HepG2 (cell line): Measurements from ENCODE around the gene SBNO2. TPM values are rescaled to one million over a fixed set of nuclear protein-coding genes. Genes with fewer than 3 reads are reported as not detected.

Source experiments
- ATAC-seq: fragments of 200-7000 bp; cut with Tn5 transposase; 3 replicates; pipeline ENCODE4 v1.9.1; 2020; ENCODE audit warnings: mild to moderate bottlenecking, moderate library complexity
- BruUV-seq: library from RNA; stranded (reverse); fragments of 400-500 nt; replicated peaks from 2 replicates; lab custom pipeline; 2021; lab: Mats Ljungman, UMichigan
- CTCF ChIA-PET: fragments of 300-600 bp; formaldehyde crosslinking; extraction: SDS; loops from one replicate; lab custom pipeline; 2021; ENCODE audit warnings: low total read pairs, inconsistent platforms, low intra/inter-chr PET ratio; lab: Yijun Ruan, JAX
- POLR2A ChIA-PET: fragments of 350-600 bp; sonication (Branson Sonifier 250); formaldehyde crosslinking; loops from one replicate; lab custom pipeline; 2020; ENCODE audit warnings: antibody characterized with exemption, inconsistent platforms; lab: Yijun Ruan, JAX
- DNase-seq: peaks from one replicate; pipeline ENCODE4 v3.0.0-alpha.2; 2015; ENCODE audit warnings: low spot score
- FAIRE-seq: peaks from 3 replicates; lab custom pipeline; 2011; peaks lifted over from hg19 to GRCh38; lab: Jason Lieb, UNC
- H2AFZ ChIP-seq: one replicate; pipeline ENCODE4 v1.6.1; 2011; ENCODE audit warnings: low read length, inconsistent platforms
- H3K27ac ChIP-seq: fragments of 300-600 bp; 3 replicates; pipeline ENCODE4 v1.8.0; 2011; ENCODE audit warnings: mixed run types, mild to moderate bottlenecking, mixed read lengths, low read length, inconsistent platforms; ENCODE audit not compliant: insufficient read depth; ENCODE audit errors: extremely low read length
- H3K27me3 ChIP-seq, 2 experiments: fragments of 200-600 bp in 1 of 2; 2 replicates in 1 of 2; 3 replicates in 1 of 2; pipeline versions ENCODE4 v1.6.0 to v1.8.0; 2011; ENCODE audit warnings: low read length in 2 of 2, mild to moderate bottlenecking in 2 of 2, moderate library complexity in 2 of 2, inconsistent platforms in 1 of 2; ENCODE audit not compliant: insufficient read depth in 2 of 2, control insufficient read depth in 1 of 2
- H3K36me3 ChIP-seq, 2 experiments: fragments of 200-600 bp in 1 of 2; replicated peaks in 1 of 2; 2 replicates in 1 of 2; 3 replicates in 1 of 2; pipeline versions ENCODE4 v1.5.1 to v1.8.0; 2011; ENCODE audit warnings: low read length in 2 of 2, inconsistent platforms in 1 of 2; ENCODE audit not compliant: insufficient read depth in 2 of 2, control insufficient read depth in 1 of 2
- H3K4me1 ChIP-seq: 2 replicates; pipeline ENCODE4 v1.5.1; 2012; ENCODE audit warnings: low read length, inconsistent platforms; ENCODE audit not compliant: insufficient read depth
- H3K4me2 ChIP-seq: 2 replicates; pipeline ENCODE4 v1.6.0; 2011; ENCODE audit warnings: low read depth, low read length, inconsistent platforms
- H3K4me3 ChIP-seq, 3 experiments: fragments of 200-600 bp in 1 of 3; sonication (generic), shearing (Covaris generic) in 1 of 3; replicated peaks in 1 of 3; 2 replicates each; pipeline ENCODE4 v1.5.1; 2011 to 2016; ENCODE audit warnings: low read length in 3 of 3, inconsistent platforms in 2 of 3, low read depth in 2 of 3, mild to moderate bottlenecking in 2 of 3, control low read depth in 1 of 3, mixed read lengths in 1 of 3; ENCODE audit not compliant: insufficient read depth in 1 of 3
- H3K79me2 ChIP-seq: one replicate; pipeline ENCODE4 v1.6.1; 2011; ENCODE audit warnings: low read length, inconsistent platforms; ENCODE audit not compliant: insufficient read depth
- H3K9ac ChIP-seq: 2 replicates; pipeline ENCODE4 v1.6.0; 2011; ENCODE audit warnings: mild to moderate bottlenecking, low read depth, low read length, inconsistent platforms; ENCODE audit not compliant: insufficient read depth
- H3K9me3 ChIP-seq: 2 replicates; pipeline ENCODE4 v1.5.1; 2012; ENCODE audit warnings: mild to moderate bottlenecking, low read length
- H4K20me1 ChIP-seq: 2 replicates; pipeline ENCODE4 v1.6.0; 2011; ENCODE audit warnings: inconsistent platforms, mild to moderate bottlenecking, low read length, moderate library complexity; ENCODE audit not compliant: insufficient read depth
- AGO2 ChIP-seq: fragments of 200-400 bp; formaldehyde crosslinking; optimal IDR thresholded peaks from 2 replicates; pipeline ENCODE3; 2017; ENCODE audit warnings: mild to moderate bottlenecking, low read depth, low read length, moderate library complexity
- HDAC1 ChIP-seq: sonication (generic); formaldehyde crosslinking; IDR thresholded peaks from 2 replicates; pipeline ENCODE4 v1.5.1; 2020; ENCODE audit warnings: mild to moderate bottlenecking, missing genetic modification reagents
- MZF1 ChIP-seq: sonication (generic); formaldehyde crosslinking; IDR thresholded peaks from 2 replicates; pipeline ENCODE4 v1.8.1; 2023; ENCODE audit warnings: mild to moderate bottlenecking, missing genetic modification reagents, borderline replicate concordance
- NR1H2 ChIP-seq: sonication (generic); formaldehyde crosslinking; IDR thresholded peaks from 2 replicates; pipeline ENCODE4 v1.8.1; 2022; ENCODE audit warnings: low read depth, missing genetic modification reagents, borderline replicate concordance
- SP140L ChIP-seq: sonication (generic); formaldehyde crosslinking; IDR thresholded peaks from 2 replicates; pipeline ENCODE4 v1.4.0; 2020; ENCODE audit warnings: missing genetic modification reagents, borderline replicate concordance
- SYNCRIP ChIP-seq: fragments of 200-400 bp; formaldehyde crosslinking; IDR thresholded peaks from 2 replicates; pipeline ENCODE4 v1.6.1; 2018; ENCODE audit warnings: mild to moderate bottlenecking, low read depth, low read length; ENCODE audit not compliant: insufficient read depth
- YY1 ChIP-seq: IDR thresholded peaks from 2 replicates; pipeline ENCODE4 v1.6.1; 2011; ENCODE audit warnings: low read length, low read depth, moderate library complexity, mild to moderate bottlenecking; ENCODE audit not compliant: insufficient read depth, insufficient replicate concordance
- ZBTB3 ChIP-seq: sonication (generic); formaldehyde crosslinking; IDR thresholded peaks from 2 replicates; pipeline ENCODE4 v1.4.0; 2020; ENCODE audit warnings: low read depth, mild to moderate bottlenecking, moderate library complexity, missing genetic modification reagents, borderline replicate concordance
- ZFYVE20 ChIP-seq: sonication (generic); formaldehyde crosslinking; IDR thresholded peaks from 2 replicates; pipeline ENCODE4 v1.8.0; 2023; ENCODE audit warnings: low read depth, mild to moderate bottlenecking, moderate library complexity, missing genetic modification reagents, borderline replicate concordance
- ZNF180 ChIP-seq: sonication (generic); formaldehyde crosslinking; IDR thresholded peaks from 2 replicates; pipeline ENCODE4 v1.4.0; 2020; ENCODE audit warnings: low read depth, missing genetic modification reagents, borderline replicate concordance
- ZNF598 ChIP-seq: sonication (generic); formaldehyde crosslinking; IDR thresholded peaks from 2 replicates; pipeline ENCODE4 v1.5.1; 2020; ENCODE audit warnings: mild to moderate bottlenecking, missing genetic modification reagents, borderline replicate concordance
- ZNF773 ChIP-seq: sonication (generic); formaldehyde crosslinking; IDR thresholded peaks from 2 replicates; pipeline ENCODE4 v1.4.0; 2020; ENCODE audit warnings: missing genetic modification reagents, borderline replicate concordance
- ZNF883 ChIP-seq: sonication (generic); formaldehyde crosslinking; IDR thresholded peaks from 2 replicates; pipeline ENCODE4 v1.5.1; 2020; ENCODE audit warnings: mild to moderate bottlenecking, missing genetic modification reagents; ENCODE audit errors: not compliant biosample characterization
- WGBS: methylation state at CpG from one replicate; pipeline ENCODE4 v1.1.6; 2017; ENCODE audit warnings: low lambda C conversion rate; 5-methylcytosine and 5-hydroxymethylcytosine counted together
- in situ Hi-C: cut with HindIII; loops from 2 replicates; pipeline ENCODE4 v1.10.0; 2017; ENCODE audit warnings: low pct_unique_long_range_greater_than_20kb; ENCODE audit not compliant: extremely low pct_ligation_motif_present
- intact Hi-C: fragments of 100-400 bp; cut with micrococcal nuclease; formaldehyde crosslinking; loops from one replicate; pipeline ENCODE4 v1.10.0; 2022; ENCODE audit not compliant: unreplicated experiment
- polyA plus RNA-seq, 8 experiments: library from polyadenylated mRNA; depleted of rRNA in 3 of 8; stranded (reverse) in 7 of 8; unstranded in 1 of 8; fragments of >200 nt; fragmentation: Illumina TruSeq in 4 of 8; extraction: Trizol in 4 of 8; gene quantifications; 2 replicates each; pipeline versions ENCODE4 v1.2.1 to v1.2.3, GENCODE V29; 2011 to 2016; ENCODE audit warnings: low read depth in 4 of 8, missing spikeins in 1 of 8, mixed read lengths in 1 of 8; ENCODE audit not compliant: insufficient read depth in 1 of 8
- total RNA-seq, 5 experiments: library from RNA; depleted of rRNA; stranded (reverse); fragments of >200 nt; fragmentation: Illumina TruSeq; extraction: Trizol; gene quantifications; 2 replicates each; pipeline ENCODE4 v1.2.3, GENCODE V29; 2016; ENCODE audit warnings: low read depth in 1 of 5
- TF ChIP-seq, protein P1 (sequence below): sonication (generic); formaldehyde crosslinking; IDR thresholded peaks from 2 replicates; pipeline ENCODE4 v1.5.1; 2020; ENCODE audit warnings: missing genetic modification reagents, mild to moderate bottlenecking, borderline replicate concordance

The SBNO2 gene
- total and polyA plus RNA-seq, 2 of the 13 experiments (the other 11 are each of a cell fraction or from before 2014, with no cell fraction given), result 8.6 to 10.4 TPM

GRCh38 chr19:1090731-1091543 is 83.1 kb downstream of the SBNO2 start:
- Histone ChIP-seq H3K27ac (no peak overlapping the region), H3K4me2 (no peak overlapping the region), H3K9me3 (no peaks in the 10 kb centered on the region), H4K20me1 (peaks cover 16% of the 10 kb centered on the region), H2AFZ (no peak overlapping the region), H3K27me3 (no peaks in the 10 kb centered on the region; a peak in 1 of 5 replicates), H3K4me3 (no peak overlapping the region), H3K36me3 (peaks cover 12 to 40% of the 10 kb centered on the region in 2 experiments), H3K9ac (no peak overlapping the region), H3K4me1 (peaks cover 20% of the 10 kb centered on the region), H3K79me2 (peaks cover 30% of the 10 kb centered on the region)
- no TSS peak for BruUV-seq
- CTCF ChIA-PET, result no interaction called here
- intact Hi-C loops, result no loop called here
- ATAC-seq (no peak), FAIRE-seq (no peak), DNase-seq (no peak)
- TF ChIP-seq YY1, result no peak
- peak; percentile 34 for TF ChIP-seq AGO2
- POLR2A ChIA-PET, result interaction anchor here (1.3 kb wide), 1 partner anchor 26 kb away, joined by 4 read pairs; no protein-coding TSS in a partner anchor
- 99% methylated on average over 28 of the region's 38 CpGs for WGBS
- in situ Hi-C loops, result no loop called here

DNA sequence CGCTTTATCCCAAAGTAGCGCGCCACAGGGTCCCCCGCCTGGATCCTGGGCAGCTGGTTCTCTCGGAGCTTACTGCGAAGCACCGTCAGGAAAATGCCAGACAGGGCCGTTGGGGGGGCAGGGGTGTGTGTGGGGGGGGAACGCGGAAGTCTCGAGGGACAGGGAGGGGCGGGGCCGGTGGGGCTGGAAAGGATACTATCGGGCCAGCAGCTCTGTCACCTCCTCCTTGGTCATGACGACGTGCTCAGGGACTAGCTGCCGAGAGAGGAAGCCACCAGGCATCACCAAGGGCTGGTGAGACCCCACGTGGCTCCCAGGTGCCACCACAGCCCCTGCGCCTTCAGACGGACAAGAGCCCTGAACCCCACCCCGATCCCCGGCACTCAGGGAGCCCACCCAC is 84.2 kb downstream of the SBNO2 start:
- in situ Hi-C loops, result no loop called here
- intact Hi-C loops, result no loop called here
- Histone ChIP-seq H3K4me2 (no peak overlapping the region), H3K27me3 (no peaks in the 10 kb centered on the region; a peak in 1 of 5 replicates), H3K4me1 (peaks cover 14% of the 10 kb centered on the region), H4K20me1 (peaks cover 16% of the 10 kb centered on the region), H3K9me3 (no peaks in the 10 kb centered on the region), H3K36me3 (peaks cover 12 to 40% of the 10 kb centered on the region in 2 experiments), H3K27ac (no peak overlapping the region), H3K4me3 (no peak overlapping the region), H3K9ac (no peak overlapping the region), H3K79me2 (peaks cover 27% of the 10 kb centered on the region), H2AFZ (no peak overlapping the region)
- POLR2A ChIA-PET, result interaction anchor here (1.6 kb wide), 1 partner anchor 8 kb away, joined by 5 read pairs; no protein-coding TSS in a partner anchor
- CTCF ChIA-PET, result no interaction called here
- no TSS peak for BruUV-seq
- WGBS, result 96% methylated on average over 12 of the region's 22 CpGs
- DNase-seq, result no peak
- ATAC-seq, result no peak
- no peak for FAIRE-seq
- no peak for TF ChIP-seq SP140L (CRISPR knock-in tag)
- no peak for TF ChIP-seq ZNF598 (CRISPR knock-in tag)
- TF ChIP-seq, protein P1, sequence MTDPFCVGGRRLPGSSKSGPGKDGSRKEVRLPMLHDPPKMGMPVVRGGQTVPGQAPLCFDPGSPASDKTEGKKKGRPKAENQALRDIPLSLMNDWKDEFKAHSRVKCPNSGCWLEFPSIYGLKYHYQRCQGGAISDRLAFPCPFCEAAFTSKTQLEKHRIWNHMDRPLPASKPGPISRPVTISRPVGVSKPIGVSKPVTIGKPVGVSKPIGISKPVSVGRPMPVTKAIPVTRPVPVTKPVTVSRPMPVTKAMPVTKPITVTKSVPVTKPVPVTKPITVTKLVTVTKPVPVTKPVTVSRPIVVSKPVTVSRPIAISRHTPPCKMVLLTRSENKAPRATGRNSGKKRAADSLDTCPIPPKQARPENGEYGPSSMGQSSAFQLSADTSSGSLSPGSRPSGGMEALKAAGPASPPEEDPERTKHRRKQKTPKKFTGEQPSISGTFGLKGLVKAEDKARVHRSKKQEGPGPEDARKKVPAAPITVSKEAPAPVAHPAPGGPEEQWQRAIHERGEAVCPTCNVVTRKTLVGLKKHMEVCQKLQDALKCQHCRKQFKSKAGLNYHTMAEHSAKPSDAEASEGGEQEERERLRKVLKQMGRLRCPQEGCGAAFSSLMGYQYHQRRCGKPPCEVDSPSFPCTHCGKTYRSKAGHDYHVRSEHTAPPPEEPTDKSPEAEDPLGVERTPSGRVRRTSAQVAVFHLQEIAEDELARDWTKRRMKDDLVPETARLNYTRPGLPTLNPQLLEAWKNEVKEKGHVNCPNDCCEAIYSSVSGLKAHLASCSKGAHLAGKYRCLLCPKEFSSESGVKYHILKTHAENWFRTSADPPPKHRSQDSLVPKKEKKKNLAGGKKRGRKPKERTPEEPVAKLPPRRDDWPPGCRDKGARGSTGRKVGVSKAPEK (CRISPR knock-in tag), result no peak
- TF ChIP-seq ZNF180 (CRISPR knock-in tag), result no peak
- TF ChIP-seq NR1H2 (CRISPR knock-in tag), result no peak
- no peak for TF ChIP-seq ZFYVE20
- no peak for TF ChIP-seq HDAC1 (CRISPR knock-in tag)
- no peak for TF ChIP-seq MZF1 (CRISPR knock-in tag)
- TF ChIP-seq SYNCRIP, result no peak
- TF ChIP-seq ZNF883, result no peak
- no peak for TF ChIP-seq ZBTB3 (CRISPR knock-in tag)
- TF ChIP-seq ZNF773 (CRISPR knock-in tag), result no peak
